Endothelial cell of umbilical vein (primary cell): ENCODE data around the gene PLXNA3. TPM values are rescaled to one million over a fixed set of nuclear protein-coding genes. Genes with fewer than 3 reads are reported as not detected.

Source experiments
- BruUV-seq: library from RNA; stranded (reverse); fragments of 400-500 nt; replicated peaks from 2 replicates; lab custom pipeline; 2021; lab: Mats Ljungman, UMichigan
- CTCF ChIA-PET: fragments of 300-600, 350-600 bp; sonication (Branson Sonifier 250); formaldehyde crosslinking; loops from one replicate; lab custom pipeline; 2021; ENCODE audit warnings: antibody characterized with exemption, inconsistent platforms; lab: Charles Lee
- POLR2A ChIA-PET: fragments of 300-600, 350-600 bp; sonication (Branson Sonifier 250); formaldehyde crosslinking; loops from one replicate; lab custom pipeline; 2021; ENCODE audit warnings: antibody characterized with exemption, inconsistent platforms; lab: Charles Lee
- DNase-seq: peaks from one replicate; pipeline ENCODE4 v3.0.0-alpha.2; 2011; ENCODE audit warnings: low read depth, low spot score
- FAIRE-seq: peaks from 2 replicates; lab custom pipeline; 2011; peaks lifted over from hg19 to GRCh38; lab: Jason Lieb, UNC
- H2AFZ ChIP-seq: 2 replicates; pipeline ENCODE4 v1.6.0; 2012; ENCODE audit warnings: low read depth, low read length, control low read depth, inconsistent platforms
- H3K27ac ChIP-seq: 2 replicates; pipeline ENCODE4 v1.5.1; 2011; ENCODE audit warnings: low read depth, mild to moderate bottlenecking, control low read depth, low read length, moderate library complexity; ENCODE audit not compliant: insufficient read depth
- H3K27me3 ChIP-seq, 2 experiments: 2 replicates each; pipeline versions ENCODE4 v1.6.0 to v1.6.1; 2011; ENCODE audit warnings: low read length in 2 of 2, mixed read lengths in 1 of 2; ENCODE audit not compliant: control insufficient read depth in 2 of 2, insufficient read depth in 2 of 2
- H3K36me3 ChIP-seq, 2 experiments: 2 replicates in 1 of 2; 3 replicates in 1 of 2; pipeline ENCODE4 v1.5.1; 2011; ENCODE audit warnings: low read length in 2 of 2, mild to moderate bottlenecking in 1 of 2, moderate library complexity in 1 of 2; ENCODE audit not compliant: control insufficient read depth in 2 of 2, insufficient read depth in 2 of 2; ENCODE audit errors: extremely low read depth in 1 of 2
- H3K4me1 ChIP-seq: 3 replicates; pipeline ENCODE4 v1.5.1; 2011; ENCODE audit warnings: mild to moderate bottlenecking, low read length; ENCODE audit not compliant: control insufficient read depth, insufficient read depth; ENCODE audit errors: extremely low read depth
- H3K4me2 ChIP-seq: 2 replicates; pipeline ENCODE4 v1.6.1; 2011; ENCODE audit warnings: low read length, control low read depth, mixed read lengths; ENCODE audit not compliant: insufficient read depth
- H3K4me3 ChIP-seq, 3 experiments: fragments of 200-600 bp in 1 of 3; sonication (generic), shearing (Covaris generic) in 1 of 3; replicated peaks in 1 of 3; 2 replicates each; pipeline ENCODE4 v1.5.1; 2011 to 2016; ENCODE audit warnings: control low read depth in 3 of 3, low read length in 3 of 3, mild to moderate bottlenecking in 2 of 3, inconsistent platforms in 1 of 3, low read depth in 1 of 3, moderate library complexity in 1 of 3; ENCODE audit not compliant: insufficient read depth in 1 of 3
- H3K79me2 ChIP-seq: 2 replicates; pipeline ENCODE4 v1.6.0; 2012; ENCODE audit warnings: low read length, inconsistent platforms; ENCODE audit not compliant: control insufficient read depth, insufficient read depth
- H3K9ac ChIP-seq: replicated peaks from 2 replicates; pipeline ENCODE3; 2011; ENCODE audit warnings: low read length, control low read depth; ENCODE audit not compliant: insufficient read depth; ENCODE audit errors: extremely low read depth
- H3K9me1 ChIP-seq: replicated peaks from 3 replicates; pipeline ENCODE4 v1.6.0; 2011; ENCODE audit warnings: mild to moderate bottlenecking, low read length; ENCODE audit not compliant: control insufficient read depth, insufficient read depth; ENCODE audit errors: extremely low read depth
- H3K9me3 ChIP-seq: replicated peaks from 2 replicates; pipeline ENCODE4 v1.5.1; 2012; ENCODE audit warnings: low read length, inconsistent platforms; ENCODE audit not compliant: control insufficient read depth, insufficient read depth
- H4K20me1 ChIP-seq: replicated peaks from 2 replicates; pipeline ENCODE3; 2011; ENCODE audit warnings: mild to moderate bottlenecking, low read length; ENCODE audit not compliant: control insufficient read depth, insufficient read depth; ENCODE audit errors: extremely low read depth
- EZH2 ChIP-seq: IDR thresholded peaks from 2 replicates; pipeline ENCODE4 v1.6.1; 2012; ENCODE audit warnings: borderline replicate concordance, low read depth, mild to moderate bottlenecking, moderate library complexity, low read length, inconsistent platforms; ENCODE audit not compliant: severe bottlenecking
- FOS ChIP-seq: IDR thresholded peaks from 2 replicates; pipeline ENCODE4 v1.6.1; 2011; ENCODE audit warnings: mild to moderate bottlenecking, low read length, moderate library complexity, borderline replicate concordance; ENCODE audit not compliant: insufficient read depth
- GATA2 ChIP-seq: IDR thresholded peaks from 2 replicates; pipeline ENCODE4 v1.7.0; 2011; ENCODE audit warnings: low read depth, mild to moderate bottlenecking, moderate library complexity, mixed read lengths, low read length; ENCODE audit not compliant: insufficient read length, insufficient read depth
- JUN ChIP-seq: IDR thresholded peaks from 2 replicates; pipeline ENCODE4 v1.6.1; 2011; ENCODE audit warnings: borderline replicate concordance, low read depth; ENCODE audit not compliant: insufficient read length, insufficient read depth
- MYC ChIP-seq: IDR thresholded peaks from one replicate; pipeline ENCODE4 v1.6.1; 2011; ENCODE audit warnings: mild to moderate bottlenecking, low read depth, low read length
- POLR2A ChIP-seq: IDR thresholded peaks from 2 replicates; pipeline ENCODE4 v1.6.1; 2012; ENCODE audit warnings: low read depth, mild to moderate bottlenecking, control low read depth, low read length
- POLR2AphosphoS5 ChIP-seq: IDR thresholded peaks from 2 replicates; pipeline ENCODE4 v1.6.1; 2012; ENCODE audit warnings: low read depth, mild to moderate bottlenecking, control low read depth, low read length, moderate library complexity; ENCODE audit not compliant: insufficient read depth
- dilution Hi-C: fragments of 300-500 bp; cut with MboI; formaldehyde crosslinking; loops from one replicate; pipeline ENCODE4 v1.15.0; 2019; ENCODE audit warnings: low sequenced_read_pairs; ENCODE audit not compliant: extremely low pct_ligation_motif_present
- intact Hi-C: fragments of 100-400 bp; cut with micrococcal nuclease; formaldehyde crosslinking; loops from one replicate; pipeline ENCODE4 v1.10.0; 2022
- polyA plus RNA-seq, 4 experiments: library from polyadenylated mRNA; depleted of rRNA in 3 of 4; stranded (reverse) in 3 of 4; unstranded in 1 of 4; fragments of >200 nt; gene quantifications; 2 replicates each; pipeline versions ENCODE4 v1.2.1 to v1.2.3, GENCODE V29; 2011 to 2012; ENCODE audit warnings: missing spikeins in 1 of 4
- total RNA-seq: library from RNA; stranded (reverse); gene quantifications from 2 replicates; pipeline ENCODE4 v1.2.3, GENCODE V29; 2021
- TF ChIP-seq, protein P1 (sequence below), 2 donors: IDR thresholded peaks; 1 replicate in 1 of 2; 2 replicates in 1 of 2; pipeline ENCODE4 v1.5.1; 2011; ENCODE audit warnings: low read length in 2 of 2, mild to moderate bottlenecking in 2 of 2, moderate library complexity in 2 of 2, control low read depth in 1 of 2, inconsistent platforms in 1 of 2, low read depth in 1 of 2; ENCODE audit not compliant: insufficient read depth in 1 of 2; ENCODE audit errors: extremely low read depth in 1 of 2
- TF ChIP-seq, protein P2 (sequence below): IDR thresholded peaks from 2 replicates; pipeline ENCODE4 v1.6.1; 2011; ENCODE audit not compliant: insufficient read depth, insufficient read length

The PLXNA3 gene
- total and polyA plus RNA-seq, 2 donors (not counting 3 experiments of a cell fraction or from before 2014, with no cell fraction given), result 56.8 to 58.6 TPM

DNA sequence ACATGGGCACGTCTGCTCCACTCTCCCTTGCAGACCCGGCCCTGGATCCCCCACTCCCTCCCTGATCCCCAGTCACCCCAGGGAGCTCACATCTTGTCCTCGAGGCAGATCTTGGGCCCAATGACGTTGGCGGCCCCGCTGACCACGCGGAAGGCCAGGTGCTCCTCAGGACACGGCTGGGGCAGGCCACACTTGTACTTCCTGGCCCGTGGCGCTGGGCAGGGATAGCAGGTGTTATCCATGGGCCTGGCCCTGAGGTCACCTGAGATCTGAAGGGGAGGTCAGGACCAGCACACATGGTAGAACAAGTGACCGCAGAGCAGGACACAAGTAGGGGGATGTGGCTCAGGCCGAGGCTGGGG lies 50.3 kb downstream of the PLXNA3 start:
- H3K27ac ChIP-seq, result no peak overlapping the region
- CTCF ChIA-PET, result no interaction called here
- TF ChIP-seq POLR2A, result no peak
- no peak for TF ChIP-seq GATA2
- TF ChIP-seq FOS, result no peak
- TF ChIP-seq EZH2, result no peak
- TF ChIP-seq, protein P1, sequence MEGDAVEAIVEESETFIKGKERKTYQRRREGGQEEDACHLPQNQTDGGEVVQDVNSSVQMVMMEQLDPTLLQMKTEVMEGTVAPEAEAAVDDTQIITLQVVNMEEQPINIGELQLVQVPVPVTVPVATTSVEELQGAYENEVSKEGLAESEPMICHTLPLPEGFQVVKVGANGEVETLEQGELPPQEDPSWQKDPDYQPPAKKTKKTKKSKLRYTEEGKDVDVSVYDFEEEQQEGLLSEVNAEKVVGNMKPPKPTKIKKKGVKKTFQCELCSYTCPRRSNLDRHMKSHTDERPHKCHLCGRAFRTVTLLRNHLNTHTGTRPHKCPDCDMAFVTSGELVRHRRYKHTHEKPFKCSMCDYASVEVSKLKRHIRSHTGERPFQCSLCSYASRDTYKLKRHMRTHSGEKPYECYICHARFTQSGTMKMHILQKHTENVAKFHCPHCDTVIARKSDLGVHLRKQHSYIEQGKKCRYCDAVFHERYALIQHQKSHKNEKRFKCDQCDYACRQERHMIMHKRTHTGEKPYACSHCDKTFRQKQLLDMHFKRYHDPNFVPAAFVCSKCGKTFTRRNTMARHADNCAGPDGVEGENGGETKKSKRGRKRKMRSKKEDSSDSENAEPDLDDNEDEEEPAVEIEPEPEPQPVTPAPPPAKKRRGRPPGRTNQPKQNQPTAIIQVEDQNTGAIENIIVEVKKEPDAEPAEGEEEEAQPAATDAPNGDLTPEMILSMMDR (IDR thresholded peaks at IDR 0.05; ENCODE audit: extremely low read depth in 1 of 2, insufficient read depth in 1 of 2, low read depth in 1 of 2, low read length in 2 of 2), result no peak
- no peak for TF ChIP-seq MYC
- no peak for TF ChIP-seq POLR2AphosphoS5
- TF ChIP-seq JUN, result no peak
- TF ChIP-seq, protein P2, sequence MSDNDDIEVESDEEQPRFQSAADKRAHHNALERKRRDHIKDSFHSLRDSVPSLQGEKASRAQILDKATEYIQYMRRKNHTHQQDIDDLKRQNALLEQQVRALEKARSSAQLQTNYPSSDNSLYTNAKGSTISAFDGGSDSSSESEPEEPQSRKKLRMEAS, result no peak
- H3K27me3 ChIP-seq, result no peaks in the 10 kb centered on the region
- peaks cover 6% of the 10 kb centered on the region for H3K4me1 ChIP-seq
- no peak overlapping the region for H3K9ac ChIP-seq
- intact Hi-C loops, result no loop called here
- dilution Hi-C loops, result no loop called here
- no peaks in the 10 kb centered on the region for H3K79me2 ChIP-seq
- POLR2A ChIA-PET, result no interaction called here
- no peak overlapping the region for H2AFZ ChIP-seq
- no peaks in the 10 kb centered on the region for H3K9me1 ChIP-seq
- no peaks in the 10 kb centered on the region for H3K9me3 ChIP-seq
- H3K4me3 ChIP-seq, result no peak overlapping the region
- H3K4me2 ChIP-seq, result no peak overlapping the region
- FAIRE-seq (no peak), DNase-seq (no peak)
- no peaks in the 10 kb centered on the region for H3K36me3 ChIP-seq
- no peaks in the 10 kb centered on the region for H4K20me1 ChIP-seq
- BruUV-seq, result no TSS peak
